HG02642 (cell line): ENCODE measurements around the gene HECTD2.
"Not testable (repeated sequence)": the region's sequence is repeated elsewhere in the genome, so short reads cannot be mapped to it uniquely, and the experiment has no call there.

Source experiments
- ATAC-seq: cut with Tn5 transposase; IDR thresholded peaks from one replicate; pipeline ENCODE4 v1.9.1; 2021; ENCODE audit warnings: mild to moderate bottlenecking; ENCODE audit not compliant: unreplicated experiment, poor library complexity

HECTD2 gene

DNA sequence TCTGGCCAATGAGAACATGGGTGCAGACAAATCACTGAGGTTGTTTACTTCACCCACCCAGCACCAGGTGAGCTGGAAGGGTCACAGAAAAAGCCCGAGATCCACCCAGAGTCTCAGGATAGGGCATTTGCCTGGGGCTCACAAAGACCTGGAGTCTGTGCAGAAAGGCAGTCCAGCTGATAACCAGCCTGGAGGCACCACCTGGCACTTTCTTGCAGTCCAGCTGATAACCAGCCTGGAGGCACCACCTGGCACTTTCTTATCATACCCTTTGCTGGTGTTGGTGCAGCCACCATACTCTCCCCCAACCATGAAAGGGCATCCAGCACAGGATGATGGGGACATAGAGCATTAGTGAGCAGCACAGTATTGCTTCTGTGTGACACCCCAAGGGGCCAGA is 118.6 kb downstream of the HECTD2 start:
- ATAC-seq, result no peak

DNA sequence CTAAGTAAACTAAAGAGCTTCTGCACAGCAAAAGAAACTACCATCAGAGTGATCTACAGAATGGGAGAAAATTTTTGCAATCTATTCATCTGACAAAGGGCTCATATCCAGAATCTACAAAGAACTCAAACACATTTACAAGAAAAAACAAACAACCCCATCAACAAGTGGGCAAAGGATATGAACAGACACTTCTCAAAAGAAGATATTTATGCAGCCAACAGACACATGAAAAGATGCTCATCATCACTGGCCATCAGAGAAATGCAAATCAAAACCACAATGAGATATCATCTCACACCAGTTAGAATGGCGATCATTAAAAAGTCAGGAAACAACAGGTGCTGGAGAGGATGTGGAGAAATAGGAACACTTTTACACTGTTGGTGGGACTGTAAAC is 124.6 kb downstream of the HECTD2 start:
- ATAC-seq, result not testable (repeated sequence)

- ATAC-seq, result no peak
Observed at GRCh38 chr10:91536111-91536510, 126.0 kb downstream of the HECTD2 start.

DNA sequence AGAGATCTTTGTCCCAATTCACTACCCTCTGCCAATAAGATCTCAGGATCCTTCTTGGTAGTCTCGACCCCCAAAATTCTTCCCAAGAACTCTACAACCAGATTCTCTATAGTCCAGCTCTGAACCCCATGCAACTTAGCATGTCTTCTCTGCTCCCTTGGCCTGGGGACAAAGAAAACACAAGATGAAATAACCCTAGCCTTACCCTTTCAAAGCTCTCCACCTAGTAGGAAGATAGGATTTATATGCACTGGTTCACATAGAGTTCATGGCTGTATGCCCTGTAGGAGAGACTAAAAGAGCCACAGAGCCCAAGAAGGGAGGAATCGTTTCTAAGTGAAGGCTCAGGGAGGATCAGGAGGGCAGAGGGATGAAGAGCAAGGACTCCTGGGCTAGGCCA is 126.6 kb downstream of the HECTD2 start:
- ATAC-seq, result no peak

GRCh38 chr10:91537614-91538383 is 127.7 kb downstream of the HECTD2 start:
- no peak for ATAC-seq

GRCh38 chr10:91539930-91540329 is 129.8 kb downstream of the HECTD2 start:
- no peak for ATAC-seq

DNA sequence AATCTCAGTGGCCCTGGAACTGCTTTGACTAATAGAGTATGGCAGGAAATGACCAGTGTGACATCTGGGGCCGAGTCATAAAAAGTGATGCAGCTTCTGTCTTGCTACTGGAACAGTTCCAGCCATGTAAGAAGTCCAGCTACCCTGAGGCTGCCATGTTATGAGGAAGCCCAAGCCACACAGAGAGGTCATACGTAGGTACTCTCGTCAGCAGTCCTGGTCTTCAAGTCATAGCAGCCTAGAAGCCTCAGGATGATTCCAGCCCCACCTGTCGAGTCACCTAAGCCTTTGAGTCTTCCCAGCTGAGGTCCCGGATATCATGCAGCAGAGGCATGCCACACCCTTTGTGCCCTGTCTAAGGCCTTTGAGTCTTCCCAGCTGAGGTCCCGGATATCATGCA is 130.6 kb downstream of the HECTD2 start:
- no peak for ATAC-seq

DNA sequence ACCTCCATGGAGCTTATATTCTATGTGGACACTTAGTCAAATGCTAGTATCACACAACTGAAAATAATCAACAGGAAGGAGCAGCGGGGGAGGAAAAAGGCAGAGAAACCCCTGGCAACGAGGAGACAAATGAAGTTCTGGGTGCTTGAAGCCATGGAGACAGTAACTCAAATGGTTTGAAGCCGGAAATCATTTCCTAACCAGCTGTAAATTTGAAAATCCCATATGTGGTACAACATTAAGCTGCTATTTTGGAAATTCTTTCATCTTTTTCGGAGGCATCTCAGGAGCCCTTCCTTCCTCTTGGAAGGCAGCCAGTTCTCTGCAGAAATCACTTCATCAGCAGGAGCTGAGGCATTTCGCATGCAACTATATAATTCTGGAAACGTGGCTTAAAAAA is 131.3 kb downstream of the HECTD2 start:
- no peak for ATAC-seq

DNA sequence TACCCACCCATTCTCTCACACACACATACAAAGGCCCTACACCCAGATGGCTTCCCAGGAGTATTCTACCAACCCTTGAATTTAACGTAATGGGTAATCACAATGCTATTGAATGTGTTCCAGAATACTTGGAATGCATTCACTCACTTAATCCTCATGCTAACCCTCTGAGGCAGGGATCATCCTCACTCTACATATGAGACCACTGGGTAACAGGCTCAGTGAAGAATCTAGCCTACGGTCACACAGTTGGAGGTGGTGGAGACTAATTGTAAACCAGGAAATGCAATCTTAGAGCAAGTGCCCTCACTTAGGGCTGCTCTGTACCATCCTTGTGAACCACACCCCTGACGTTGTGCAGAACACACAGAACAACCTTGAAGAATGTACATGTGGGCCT is 135.2 kb downstream of the HECTD2 start:
- ATAC-seq, result no peak

DNA sequence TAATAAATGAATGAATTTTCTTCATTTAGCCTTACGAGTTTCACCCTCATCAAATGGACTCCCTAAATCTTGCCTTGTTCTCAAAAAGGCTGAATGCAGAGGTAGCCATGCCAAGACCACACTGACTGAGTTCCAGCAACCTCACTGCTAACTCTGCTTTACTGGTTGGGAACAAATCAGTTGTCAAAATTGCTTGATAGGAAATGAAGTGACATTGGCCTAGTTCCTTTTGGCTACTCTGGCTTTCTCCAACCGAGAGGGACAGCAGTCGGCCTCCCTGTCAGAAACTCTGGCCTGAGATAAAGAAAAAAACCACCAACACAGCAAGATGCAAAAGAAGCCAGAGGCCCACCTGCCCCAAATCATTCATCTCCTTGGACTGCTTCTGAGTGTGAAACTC is 135.7 kb downstream of the HECTD2 start:
- no peak for ATAC-seq

- no peak for ATAC-seq
Observed at GRCh38 chr10:91549262-91549661, 139.1 kb downstream of the HECTD2 start.

- no peak for ATAC-seq
Observed at GRCh38 chr10:91550021-91550420, 139.9 kb downstream of the HECTD2 start.

DNA sequence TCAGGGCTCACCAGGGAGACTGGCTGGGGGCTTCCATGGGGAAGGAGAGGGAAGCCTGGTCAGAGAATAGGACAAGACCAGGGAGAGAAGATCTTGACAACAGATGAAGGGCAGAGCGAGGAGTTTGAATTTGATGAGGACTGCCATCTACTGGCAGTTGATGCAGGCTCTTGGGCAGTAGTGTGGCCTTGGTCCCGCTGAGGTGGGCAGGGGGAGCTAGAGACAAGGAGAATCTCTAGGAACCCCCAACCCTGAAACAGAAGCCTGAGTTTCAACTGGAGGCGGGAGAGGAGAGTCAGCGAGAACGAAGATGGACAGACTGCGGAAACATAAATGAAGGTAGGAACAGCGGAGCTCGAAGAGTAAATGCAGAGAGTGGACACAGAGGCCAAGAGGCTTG is 141.7 kb downstream of the HECTD2 start:
- no peak for ATAC-seq

GRCh38 chr10:91552274-91553095 is 142.3 kb downstream of the HECTD2 start:
- ATAC-seq, result no peak

- no peak for ATAC-seq
Observed at GRCh38 chr10:91555455-91555854, 145.3 kb downstream of the HECTD2 start.

DNA sequence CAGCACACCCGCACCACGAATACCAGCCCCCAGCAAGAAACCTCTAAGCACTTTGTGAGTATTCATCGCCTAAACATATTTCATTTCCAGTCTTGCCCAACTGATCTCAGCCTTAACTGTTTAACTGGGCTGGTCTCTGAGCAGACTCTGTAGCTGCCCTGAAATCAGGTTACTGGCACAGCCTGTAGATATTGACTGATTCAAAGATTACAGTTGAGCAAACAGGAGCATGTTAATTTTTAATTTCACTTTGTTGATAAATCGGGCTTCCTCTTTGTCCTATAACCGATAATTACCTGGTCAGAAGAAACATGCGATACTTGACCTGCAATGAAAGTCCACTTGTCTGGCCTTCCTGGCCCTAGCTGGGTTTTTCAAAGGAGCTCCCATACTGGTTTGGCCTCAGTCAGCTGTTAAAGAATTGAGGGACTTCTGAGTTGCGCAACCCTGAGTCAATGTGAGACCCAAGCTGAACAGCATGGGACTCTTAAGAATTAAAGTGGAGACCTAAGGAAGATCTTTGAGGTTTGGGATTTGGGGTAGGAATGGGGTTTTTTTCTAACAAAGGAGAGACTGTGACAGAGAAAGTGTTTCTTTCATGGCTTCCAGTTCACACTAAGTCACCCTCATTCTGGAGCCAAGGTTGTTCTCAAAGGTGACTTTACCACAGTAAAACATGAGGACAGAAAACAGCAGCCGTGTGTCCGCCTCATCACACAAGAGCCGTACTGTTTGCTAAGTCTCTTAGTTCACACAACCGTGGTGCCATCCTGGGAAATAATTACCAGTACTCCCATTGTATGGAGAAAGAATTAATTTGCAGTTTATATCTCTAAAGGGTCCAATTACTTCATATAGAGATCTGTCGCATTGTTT is 146.8 kb downstream of the HECTD2 start:
- ATAC-seq, result no peak

GRCh38 chr10:91557651-91558111 is 147.5 kb downstream of the HECTD2 start:
- ATAC-seq, result no peak

DNA sequence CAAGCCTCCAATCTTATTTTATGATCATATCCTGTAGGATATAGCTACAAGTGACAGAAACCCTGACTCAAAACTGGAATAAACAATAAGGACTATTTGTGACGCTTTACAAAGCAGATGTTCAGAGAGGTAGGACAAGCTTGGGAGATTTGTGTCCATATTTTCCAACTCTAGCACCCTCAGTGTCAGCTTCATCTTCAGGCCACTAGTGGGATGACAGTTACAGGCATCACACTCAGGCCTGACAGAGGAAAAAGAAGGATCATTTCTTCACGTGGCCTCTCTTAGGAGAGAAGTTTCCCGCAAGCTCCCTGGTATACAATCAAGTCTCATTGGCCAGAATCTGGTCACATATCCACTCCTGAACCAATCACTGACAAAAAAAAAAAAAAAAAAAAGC is 148.3 kb downstream of the HECTD2 start:
- ATAC-seq, result no peak

DNA sequence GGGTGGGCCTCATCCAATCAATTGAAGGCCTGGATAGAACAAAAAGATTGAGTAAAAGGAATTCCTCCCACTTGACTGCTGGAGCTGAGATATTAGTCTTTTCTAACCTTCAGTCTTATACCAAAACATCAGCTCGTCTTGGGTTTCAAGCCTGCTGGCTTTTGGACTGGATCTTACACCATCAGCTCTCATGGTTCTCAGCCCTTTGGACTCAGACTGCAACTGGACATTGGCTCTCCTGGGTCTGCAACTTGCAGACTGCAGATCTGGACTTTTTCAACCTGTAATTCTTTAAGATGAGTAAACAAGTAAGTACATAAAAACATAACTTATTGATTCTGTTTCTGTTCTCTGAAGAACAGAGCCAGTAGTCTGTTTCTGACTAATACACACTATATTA is 149.0 kb downstream of the HECTD2 start:
- ATAC-seq, result no peak

DNA sequence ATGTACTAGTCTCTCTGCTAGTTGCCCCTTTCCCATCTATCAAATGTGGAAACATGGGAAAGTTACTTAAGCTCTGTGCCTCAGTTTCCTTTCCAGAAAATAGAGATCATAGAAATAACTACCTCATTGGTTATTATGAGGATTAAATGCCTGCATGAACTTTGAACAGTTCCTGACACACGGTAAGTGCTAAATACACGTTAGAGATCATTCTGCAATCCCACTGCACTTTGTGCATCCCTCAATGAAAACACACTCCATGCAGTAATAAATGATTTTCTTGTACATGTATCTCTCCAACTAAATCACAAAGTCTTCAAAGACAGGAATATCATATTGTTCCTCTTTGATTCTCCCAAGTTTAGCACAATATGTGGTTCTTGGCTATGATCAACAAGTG is 149.6 kb downstream of the HECTD2 start:
- ATAC-seq, result no peak

- not testable (repeated sequence) for ATAC-seq
Observed at GRCh38 chr10:91560827-91561226, 150.7 kb downstream of the HECTD2 start.
